GM19324 (cell line): Measurements from ENCODE around the gene PPARGC1A.

Source experiments
- ATAC-seq: cut with Tn5 transposase; IDR thresholded peaks from one replicate; pipeline ENCODE4 v1.9.1; 2021; ENCODE audit warnings: mild to moderate bottlenecking, moderate library complexity; ENCODE audit not compliant: unreplicated experiment, low FRiP score

The PPARGC1A gene

GRCh38 chr4:23882976-23883531 is 6.8 kb downstream of the PPARGC1A start:
- ATAC-seq = no peak

- ATAC-seq = no peak
These were observed 8.0 kb downstream of the PPARGC1A start for GRCh38 chr4:23881674-23882337.

GRCh38 chr4:23881052-23881501 is 8.8 kb downstream of the PPARGC1A start:
- no peak for ATAC-seq

- ATAC-seq = no peak
These were observed 10.7 kb downstream of the PPARGC1A start for GRCh38 chr4:23878912-23879732.

- ATAC-seq = no peak
These were observed 11.5 kb downstream of the PPARGC1A start for GRCh38 chr4:23878246-23878891.

GRCh38 chr4:23877758-23878229 is 12.1 kb downstream of the PPARGC1A start:
- ATAC-seq = no peak

GRCh38 chr4:23876418-23877089 is 13.3 kb downstream of the PPARGC1A start:
- no peak for ATAC-seq

- no peak for ATAC-seq
These were observed 14.5 kb downstream of the PPARGC1A start for GRCh38 chr4:23875317-23875716.

- ATAC-seq = no peak
These were observed 15.3 kb downstream of the PPARGC1A start for GRCh38 chr4:23874536-23874901.

GRCh38 chr4:23873717-23874535 is 15.9 kb downstream of the PPARGC1A start:
- ATAC-seq = no peak

GRCh38 chr4:23871426-23871825 is 18.4 kb downstream of the PPARGC1A start:
- ATAC-seq = no peak

- ATAC-seq = no peak
These were observed 23.3 kb downstream of the PPARGC1A start for GRCh38 chr4:23866450-23867075.

GRCh38 chr4:23861897-23862296 is 27.9 kb downstream of the PPARGC1A start:
- ATAC-seq = no peak

- ATAC-seq = no peak
These were observed 28.9 kb downstream of the PPARGC1A start for GRCh38 chr4:23860919-23861318.

GRCh38 chr4:23857367-23857959 is 32.4 kb downstream of the PPARGC1A start:
- no peak for ATAC-seq

GRCh38 chr4:23856630-23857029 is 33.2 kb downstream of the PPARGC1A start:
- no peak for ATAC-seq

GRCh38 chr4:23855912-23856605 is 33.8 kb downstream of the PPARGC1A start:
- ATAC-seq = no peak

GRCh38 chr4:23853986-23854660 is 35.7 kb downstream of the PPARGC1A start:
- ATAC-seq = no peak
